Measurements from ENCODE around the gene ALG5.

DNA sequence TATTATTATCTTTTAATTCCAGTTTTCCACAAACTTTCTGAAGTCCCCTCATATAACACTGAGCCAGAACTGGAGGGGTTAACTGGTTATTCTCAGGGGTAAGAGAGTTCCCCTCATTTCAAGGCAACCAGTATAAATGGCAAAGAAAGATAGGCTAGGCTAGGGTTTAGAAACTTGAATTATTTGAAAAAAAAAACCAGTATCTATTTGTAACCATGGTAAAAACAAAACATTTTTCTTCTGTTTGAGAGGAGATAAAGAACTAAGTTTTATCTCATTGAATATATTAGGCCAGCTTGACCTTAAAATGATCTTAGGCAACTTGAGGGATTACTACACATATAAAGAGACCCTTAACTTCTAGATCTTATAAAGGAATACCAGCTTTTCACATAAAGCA is 40.8 kb upstream of the ALG5 start:
- no peak for TF ChIP-seq POLR2AphosphoS5 (IDR thresholded peaks at IDR 0.05; ENCODE audit: insufficient read depth in 1 of 2, low read depth in 1 of 2)
- TF ChIP-seq, protein P1, sequence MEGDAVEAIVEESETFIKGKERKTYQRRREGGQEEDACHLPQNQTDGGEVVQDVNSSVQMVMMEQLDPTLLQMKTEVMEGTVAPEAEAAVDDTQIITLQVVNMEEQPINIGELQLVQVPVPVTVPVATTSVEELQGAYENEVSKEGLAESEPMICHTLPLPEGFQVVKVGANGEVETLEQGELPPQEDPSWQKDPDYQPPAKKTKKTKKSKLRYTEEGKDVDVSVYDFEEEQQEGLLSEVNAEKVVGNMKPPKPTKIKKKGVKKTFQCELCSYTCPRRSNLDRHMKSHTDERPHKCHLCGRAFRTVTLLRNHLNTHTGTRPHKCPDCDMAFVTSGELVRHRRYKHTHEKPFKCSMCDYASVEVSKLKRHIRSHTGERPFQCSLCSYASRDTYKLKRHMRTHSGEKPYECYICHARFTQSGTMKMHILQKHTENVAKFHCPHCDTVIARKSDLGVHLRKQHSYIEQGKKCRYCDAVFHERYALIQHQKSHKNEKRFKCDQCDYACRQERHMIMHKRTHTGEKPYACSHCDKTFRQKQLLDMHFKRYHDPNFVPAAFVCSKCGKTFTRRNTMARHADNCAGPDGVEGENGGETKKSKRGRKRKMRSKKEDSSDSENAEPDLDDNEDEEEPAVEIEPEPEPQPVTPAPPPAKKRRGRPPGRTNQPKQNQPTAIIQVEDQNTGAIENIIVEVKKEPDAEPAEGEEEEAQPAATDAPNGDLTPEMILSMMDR (IDR thresholded peaks at IDR 0.05), result no peak
- no peak for TF ChIP-seq POLR2A (IDR thresholded peaks at IDR 0.05)

Data from vagina (tissue), 2 donors.